Posterior vena cava (tissue), 2 donors: ENCODE data around the gene ARRDC3. TPM values are rescaled to one million over a fixed set of nuclear protein-coding genes. Genes with fewer than 3 reads are reported as not detected.
"Not testable (repeated sequence)": the region's sequence is repeated elsewhere in the genome, so short reads cannot be mapped to it uniquely, and the experiment has no call there.

Experiments used
- DNase-seq: peaks from one replicate; pipeline ENCODE4 v3.0.0-alpha.2; 2020; ENCODE audit warnings: low spot score
- intact Hi-C, 2 donors: fragments of 100-400 bp; cut with DNase I; formaldehyde crosslinking; loops; one replicate each; pipeline versions ENCODE4 v1.14.1 to v1.14.2; 2022 to 2023
- total RNA-seq, 2 donors: library from RNA; stranded (reverse); fragmentation: NEBNext Ultra II Directional; extraction: Animal tissue kit (Norgen Biotek cat#: 25700); gene quantifications; one replicate each; pipeline ENCODE4 v1.2.1, GENCODE V29; 2021
- donor health status: DM: yes; HTN: yes; CAD: no.
- donor health status: DM: yes; HTN: yes; CAD: no.

ARRDC3 gene
- total RNA-seq, 2 donors from 2014 or later: 45.4 to 80.2 TPM

GRCh38 chr5:91389555-91389954, 6.4 kb upstream of the ARRDC3 start:
- intact Hi-C loops: loop anchor here in 1 of 2 donors (10.0 kb wide), 2 partner anchors 105 to 285 kb away; no protein-coding TSS in a partner anchor
- DNase-seq: not testable (repeated sequence)

GRCh38 chr5:91388362-91388761, 5.2 kb upstream of the ARRDC3 start:
- no peak for DNase-seq

GRCh38 chr5:91386120-91386519, 3.0 kb upstream of the ARRDC3 start:
- DNase-seq: no peak
- intact Hi-C loops: loop anchor here in 1 of 2 donors (10.0 kb wide), 2 partner anchors 101 to 281 kb away; no protein-coding TSS in a partner anchor

More at GRCh38 chr5:91388362-91388761, 5.2 kb upstream of the ARRDC3 start:
- intact Hi-C loops: loop anchor here in 1 of 2 donors (10.0 kb wide), 2 partner anchors 104 to 284 kb away; no protein-coding TSS in a partner anchor

GRCh38 chr5:91385596-91385995, 2.5 kb upstream of the ARRDC3 start:
- DNase-seq: not testable (repeated sequence)
- intact Hi-C loops: loop anchor here in 1 of 2 donors (10.0 kb wide), 2 partner anchors 101 to 281 kb away; no protein-coding TSS in a partner anchor

- intact Hi-C loops: loop anchor here (5.0 to 10.0 kb wide), 4 partner anchors 100 to 283 kb away; no protein-coding TSS in a partner anchor
- no peak for DNase-seq
These were observed 1.7 kb upstream of the ARRDC3 start for GRCh38 chr5:91384671-91385430.

- intact Hi-C loops: loop anchor here (5.0 to 10.0 kb wide), 4 partner anchors 99 to 282 kb away; no protein-coding TSS in a partner anchor
- no peak for DNase-seq
These were observed 811 bp upstream of the ARRDC3 start for GRCh38 chr5:91383956-91384300.

- DNase-seq: no peak
- intact Hi-C loops: loop anchor here (5.0 to 10.0 kb wide), 4 partner anchors 98 to 280 kb away; no protein-coding TSS in a partner anchor
These were observed 539 bp downstream of the ARRDC3 start for GRCh38 chr5:91382530-91383026.

- intact Hi-C loops: loop anchor here (5.0 to 10.0 kb wide), 4 partner anchors 97 to 280 kb away; no protein-coding TSS in a partner anchor
These were observed 1.2 kb downstream of the ARRDC3 start for GRCh38 chr5:91381774-91382359.

GRCh38 chr5:91381239-91381773, 1.8 kb downstream of the ARRDC3 start:
- DNase-seq: no peak
- intact Hi-C loops: loop anchor here (5.0 to 10.0 kb wide), 4 partner anchors 97 to 279 kb away; no protein-coding TSS in a partner anchor

More at GRCh38 chr5:91381774-91382359, 1.2 kb downstream of the ARRDC3 start:
- DNase-seq: peak; percentile 94

- intact Hi-C loops: loop anchor here (5.0 to 10.0 kb wide), 4 partner anchors 96 to 278 kb away; no protein-coding TSS in a partner anchor
- peak; percentile 100 for DNase-seq
These were observed 2.5 kb downstream of the ARRDC3 start for GRCh38 chr5:91380491-91381238.

- peak; percentile 98 for DNase-seq
- intact Hi-C loops: loop anchor here (5.0 to 10.0 kb wide), 4 partner anchors 95 to 278 kb away; no protein-coding TSS in a partner anchor
These were observed 3.1 kb downstream of the ARRDC3 start for GRCh38 chr5:91379914-91380490.

GRCh38 chr5:91379246-91379913, 3.7 kb downstream of the ARRDC3 start:
- no peak for DNase-seq

GRCh38 chr5:91378752-91379211, 4.3 kb downstream of the ARRDC3 start:
- intact Hi-C loops: no loop called here
- DNase-seq: no peak

More at GRCh38 chr5:91379246-91379913, 3.7 kb downstream of the ARRDC3 start:
- intact Hi-C loops: no loop called here

- no peak for DNase-seq
- intact Hi-C loops: no loop called here
These were observed 8.1 kb downstream of the ARRDC3 start for GRCh38 chr5:91374893-91375520.

- intact Hi-C loops: no loop called here
- DNase-seq: no peak
These were observed 9.5 kb downstream of the ARRDC3 start for GRCh38 chr5:91373600-91373999.

- intact Hi-C loops: no loop called here
- no peak for DNase-seq
These were observed 10.1 kb downstream of the ARRDC3 start for GRCh38 chr5:91373006-91373405.

GRCh38 chr5:91369480-91369879, 13.6 kb downstream of the ARRDC3 start:
- intact Hi-C loops: no loop called here
- DNase-seq: no peak
